GM19467 (cell line): ENCODE data around the gene GBP4.

Source experiments
- ATAC-seq: cut with Tn5 transposase; IDR thresholded peaks from one replicate; pipeline ENCODE4 v1.9.1; 2021; ENCODE audit warnings: mild to moderate bottlenecking, moderate library complexity; ENCODE audit not compliant: unreplicated experiment

The GBP4 gene

GRCh38 chr1:89172468-89173143 is 26.1 kb downstream of the GBP4 start:
- ATAC-seq: no peak

- no peak for ATAC-seq
These were observed 27.7 kb downstream of the GBP4 start for GRCh38 chr1:89171067-89171438.

GRCh38 chr1:89170170-89171066 is 28.3 kb downstream of the GBP4 start:
- ATAC-seq: no peak

- no peak for ATAC-seq
These were observed 29.6 kb downstream of the GBP4 start for GRCh38 chr1:89169166-89169565.

- no peak for ATAC-seq
These were observed 31.0 kb downstream of the GBP4 start for GRCh38 chr1:89167590-89168230.

GRCh38 chr1:89166705-89167104 is 32.0 kb downstream of the GBP4 start:
- no peak for ATAC-seq

GRCh38 chr1:89165811-89166210 is 32.9 kb downstream of the GBP4 start:
- no peak for ATAC-seq

- no peak for ATAC-seq
These were observed 47.7 kb downstream of the GBP4 start for GRCh38 chr1:89151047-89151446.

GRCh38 chr1:89149976-89150375 is 48.8 kb downstream of the GBP4 start:
- no peak for ATAC-seq

GRCh38 chr1:89149229-89149628 is 49.5 kb downstream of the GBP4 start:
- no peak for ATAC-seq

- ATAC-seq: no peak
These were observed 50.8 kb downstream of the GBP4 start for GRCh38 chr1:89147678-89148658.

GRCh38 chr1:89146721-89147120 is 52.0 kb downstream of the GBP4 start:
- no peak for ATAC-seq

GRCh38 chr1:89143484-89143883 is 55.3 kb downstream of the GBP4 start:
- no peak for ATAC-seq

GRCh38 chr1:89142160-89142559 is 56.6 kb downstream of the GBP4 start:
- no peak for ATAC-seq

- no peak for ATAC-seq
These were observed 65.0 kb downstream of the GBP4 start for GRCh38 chr1:89133747-89134146.
